ENCODE measurements around the gene MAN2A1. TPM values are rescaled to one million over a fixed set of nuclear protein-coding genes. Genes with fewer than 3 reads are reported as not detected.

The MAN2A1 gene
- total and polyA plus RNA-seq, 12 donors: 11.7 to 123 (median 83.2) TPM

DNA sequence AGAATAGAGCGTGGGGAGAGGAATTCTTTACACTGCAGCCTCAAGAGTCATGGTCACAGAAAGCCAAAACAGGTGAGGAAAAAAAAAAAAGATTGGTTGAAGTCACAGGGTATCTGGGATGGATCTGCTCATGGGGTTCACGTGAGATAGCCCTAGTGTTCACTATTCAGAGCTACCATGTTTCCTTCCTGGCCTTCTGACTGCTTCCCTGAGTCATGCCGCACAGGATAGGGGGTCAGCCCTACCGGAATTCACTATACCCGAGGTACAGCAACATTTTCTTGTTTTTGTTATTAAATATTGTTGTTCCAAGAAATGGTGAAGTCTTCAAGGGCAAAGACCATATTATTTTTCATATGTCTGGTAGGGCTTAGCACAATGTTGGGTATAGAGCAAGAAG is 21.5 kb upstream of the MAN2A1 start:
- Histone ChIP-seq H3K4me1 (replicated peaks in 1 of 2) (no peaks in the 10 kb centered on the region), H3K36me3 (replicated peaks in 1 of 2) (no peaks in the 10 kb centered on the region), H3K4me3 (no peak overlapping the region), H3K9me3 (replicated peaks in 1 of 3) (no peaks in the 10 kb centered on the region), H3K27me3 (no peaks in the 10 kb centered on the region), H3K27ac (no peak overlapping the region)
- WGBS, 4 donors: 77 to 95% (median 85%) methylated on average over 5 of the region's 5 CpGs
- TF ChIP-seq POLR2A (IDR thresholded peaks at IDR 0.05): no peak
- TF ChIP-seq, protein P1, sequence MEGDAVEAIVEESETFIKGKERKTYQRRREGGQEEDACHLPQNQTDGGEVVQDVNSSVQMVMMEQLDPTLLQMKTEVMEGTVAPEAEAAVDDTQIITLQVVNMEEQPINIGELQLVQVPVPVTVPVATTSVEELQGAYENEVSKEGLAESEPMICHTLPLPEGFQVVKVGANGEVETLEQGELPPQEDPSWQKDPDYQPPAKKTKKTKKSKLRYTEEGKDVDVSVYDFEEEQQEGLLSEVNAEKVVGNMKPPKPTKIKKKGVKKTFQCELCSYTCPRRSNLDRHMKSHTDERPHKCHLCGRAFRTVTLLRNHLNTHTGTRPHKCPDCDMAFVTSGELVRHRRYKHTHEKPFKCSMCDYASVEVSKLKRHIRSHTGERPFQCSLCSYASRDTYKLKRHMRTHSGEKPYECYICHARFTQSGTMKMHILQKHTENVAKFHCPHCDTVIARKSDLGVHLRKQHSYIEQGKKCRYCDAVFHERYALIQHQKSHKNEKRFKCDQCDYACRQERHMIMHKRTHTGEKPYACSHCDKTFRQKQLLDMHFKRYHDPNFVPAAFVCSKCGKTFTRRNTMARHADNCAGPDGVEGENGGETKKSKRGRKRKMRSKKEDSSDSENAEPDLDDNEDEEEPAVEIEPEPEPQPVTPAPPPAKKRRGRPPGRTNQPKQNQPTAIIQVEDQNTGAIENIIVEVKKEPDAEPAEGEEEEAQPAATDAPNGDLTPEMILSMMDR (IDR thresholded peaks at IDR 0.05): no peak
- DNase-seq: no peak
- intact Hi-C loops (cut with DNase I): no loop called here

DNA sequence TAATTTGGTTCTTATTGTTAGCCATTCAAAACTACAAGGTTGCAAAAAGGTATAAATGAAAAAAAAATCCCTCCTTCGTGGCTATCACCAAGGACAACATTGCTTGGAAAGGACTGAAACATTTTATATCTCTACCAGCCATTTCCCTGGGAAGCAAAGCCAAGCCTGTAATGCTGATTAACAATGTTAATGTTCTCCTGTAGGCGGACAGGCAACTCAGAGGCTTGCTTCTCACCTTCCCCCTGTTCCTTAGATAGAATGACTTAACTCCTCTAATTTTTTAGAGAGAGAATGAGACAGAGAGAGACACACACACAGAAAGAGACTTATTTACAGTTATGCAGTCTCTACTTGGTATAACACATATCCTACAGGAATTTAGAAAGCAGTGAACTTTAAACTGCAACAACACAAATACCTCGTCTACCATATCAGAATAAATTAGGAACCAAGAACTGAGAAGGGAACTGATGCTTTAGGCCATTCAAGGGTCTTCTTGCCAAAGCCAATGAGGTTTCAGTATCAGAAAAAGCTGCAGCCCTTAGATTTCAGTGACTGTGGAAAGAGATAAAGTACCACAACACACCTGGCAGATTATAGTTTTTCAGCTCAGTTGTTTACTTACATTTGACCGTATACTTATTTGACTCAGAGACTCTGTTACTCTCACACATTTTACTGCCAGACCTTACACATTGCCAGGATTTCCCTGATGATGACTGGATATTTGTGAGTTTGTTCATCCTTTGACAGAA is 20.9 kb upstream of the MAN2A1 start:
- Histone ChIP-seq H3K27ac (no peak overlapping the region), H3K4me1 (replicated peaks in 1 of 2) (no peaks in the 10 kb centered on the region), H3K27me3 (no peaks in the 10 kb centered on the region), H3K4me3 (no peak overlapping the region), H3K36me3 (replicated peaks in 1 of 2) (no peaks in the 10 kb centered on the region), H3K9me3 (replicated peaks in 1 of 3) (no peaks in the 10 kb centered on the region)
- DNase-seq: no peak
- 72 to 76% (median 73%) methylated on average over 4 of the region's 4 CpGs for WGBS, 4 donors
- intact Hi-C loops (cut with DNase I): no loop called here
- TF ChIP-seq, protein P1 (IDR thresholded peaks at IDR 0.05): no peak
- no peak for TF ChIP-seq POLR2A (IDR thresholded peaks at IDR 0.05)

DNA sequence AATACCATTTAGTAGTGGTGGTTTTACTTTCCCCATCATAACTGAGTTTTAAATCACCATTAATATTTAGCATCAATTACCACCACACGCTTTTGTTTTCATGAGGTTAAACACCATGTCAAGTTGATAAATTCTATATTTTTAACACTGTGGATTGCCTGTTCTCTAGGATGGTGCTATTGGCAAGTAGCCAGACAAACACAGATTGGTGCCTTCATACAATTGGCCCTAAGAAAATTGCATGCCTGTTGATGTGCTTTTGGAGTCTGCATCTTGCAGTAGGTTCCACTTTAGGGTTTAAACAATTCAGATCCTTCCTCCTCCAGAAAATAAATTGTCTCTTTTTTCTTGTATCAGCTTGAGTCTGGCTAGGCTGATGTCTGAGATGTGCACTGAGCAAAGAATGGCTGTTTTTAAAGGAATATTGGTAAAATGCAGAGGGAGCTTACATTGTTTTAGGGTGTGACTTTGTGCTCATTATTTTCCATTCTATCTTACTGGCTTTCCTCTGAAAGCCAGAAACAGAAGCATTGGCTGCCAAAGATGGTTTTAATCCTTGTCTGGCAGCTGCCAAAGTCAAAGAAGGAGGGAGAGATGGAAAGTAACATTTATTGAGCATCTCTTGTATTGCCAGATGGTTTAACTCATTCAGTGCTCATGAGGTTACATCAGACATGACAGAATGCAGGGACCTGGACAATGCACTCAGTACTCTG is 19.6 kb upstream of the MAN2A1 start:
- H3K27ac ChIP-seq: no peak overlapping the region
- TF ChIP-seq POLR2A (IDR thresholded peaks at IDR 0.05): no peak
- TF ChIP-seq, protein P1 (IDR thresholded peaks at IDR 0.05): no peak
- DNase-seq: no peak
- 83 to 95% (median 88%) methylated on average over 1 of the region's 1 CpG for whole genome bisulfite sequencing, 4 donors
- H3K27me3 ChIP-seq: no peaks in the 10 kb centered on the region
- no peaks in the 10 kb centered on the region for H3K36me3 ChIP-seq (replicated peaks in 1 of 2)
- H3K4me3 ChIP-seq: no peak overlapping the region
- no peaks in the 10 kb centered on the region for H3K4me1 ChIP-seq (replicated peaks in 1 of 2)
- H3K9me3 ChIP-seq (replicated peaks in 1 of 3): no peaks in the 10 kb centered on the region
- intact Hi-C loops (cut with DNase I): no loop called here

DNA sequence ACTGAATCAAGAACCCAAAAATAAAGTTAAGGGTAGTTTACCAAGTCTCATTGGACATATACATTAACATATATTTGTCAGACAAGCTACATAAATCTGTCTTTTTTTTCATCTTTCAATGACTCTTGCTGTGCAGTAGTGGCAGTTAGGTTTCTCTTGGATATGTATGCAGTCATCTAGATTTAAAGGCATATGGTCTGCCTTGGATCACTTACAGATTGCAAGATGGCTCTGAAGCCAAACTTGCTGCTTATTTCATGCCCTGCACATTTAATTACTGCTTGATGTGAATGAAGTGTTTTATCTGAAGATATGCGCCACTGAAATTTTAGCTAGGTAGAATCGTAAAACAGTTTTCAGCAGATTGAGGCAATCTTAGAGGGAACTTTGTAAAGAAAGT is 18.6 kb upstream of the MAN2A1 start:
- intact Hi-C loops (cut with DNase I): no loop called here
- H3K4me1 ChIP-seq (replicated peaks in 1 of 2): no peaks in the 10 kb centered on the region
- no peak for TF ChIP-seq POLR2A (IDR thresholded peaks at IDR 0.05)
- TF ChIP-seq, protein P1 (IDR thresholded peaks at IDR 0.05): no peak
- WGBS, 4 donors: 88 to 96% (median 93%) methylated on average over 2 of the region's 2 CpGs
- no peaks in the 10 kb centered on the region for H3K36me3 ChIP-seq (replicated peaks in 1 of 2)
- no peak overlapping the region for H3K27ac ChIP-seq
- no peak overlapping the region for H3K4me3 ChIP-seq
- H3K9me3 ChIP-seq (replicated peaks in 1 of 3): no peaks in the 10 kb centered on the region
- DNase-seq: no peak
- H3K27me3 ChIP-seq: no peaks in the 10 kb centered on the region

All from adrenal gland (tissue), 12 donors.